Heart right ventricle (tissue), 16 donors: ENCODE measurements around the gene IGF1R. TPM values are rescaled to one million over a fixed set of nuclear protein-coding genes. Genes with fewer than 3 reads are reported as not detected.

Source experiments
- ATAC-seq, 8 donors: fragments of 200-7000 bp; cut with Tn5 transposase; one replicate each; pipeline ENCODE4 v1.9.1; 2020; ENCODE audit warnings: mild to moderate bottlenecking in 8 of 8, moderate library complexity in 8 of 8, moderate number of reproducible peaks in 1 of 8
- DNase-seq, 2 donors: peaks; one replicate each; pipeline ENCODE4 v3.0.0-alpha.2; 2020
- H3K27ac ChIP-seq, 10 donors: fragments of 200-600 bp; sonication (generic) in 2 of 10; one replicate each; pipeline versions ENCODE4 v1.5.0 to v1.8.0; 2020 to 2022; ENCODE audit warnings: mild to moderate bottlenecking in 3 of 10
- H3K27me3 ChIP-seq, 7 donors: fragments of 200-600 bp; one replicate each; pipeline ENCODE4 v1.8.0; 2021 to 2022; ENCODE audit warnings: mild to moderate bottlenecking in 2 of 7
- H3K36me3 ChIP-seq, 9 donors: fragments of 200-600 bp; sonication (generic) in 1 of 9; one replicate each; pipeline versions ENCODE4 v1.5.0 to v1.8.0; 2020 to 2022; ENCODE audit warnings: mild to moderate bottlenecking in 2 of 9
- H3K4me1 ChIP-seq, 9 donors: fragments of 200-600 bp; sonication (generic) in 1 of 9; one replicate each; pipeline versions ENCODE4 v1.5.0 to v1.8.0; 2020 to 2022; ENCODE audit warnings: mild to moderate bottlenecking in 4 of 9
- H3K4me3 ChIP-seq, 10 donors: fragments of 200-600 bp; sonication (generic) in 2 of 10; one replicate each; pipeline versions ENCODE4 v1.5.0 to v1.8.0; 2020 to 2022; ENCODE audit warnings: mild to moderate bottlenecking in 7 of 10, moderate library complexity in 2 of 10
- H3K9me3 ChIP-seq, 11 donors: fragments of 200-600 bp in 10 of 11; sonication (generic) in 2 of 11; one replicate each; pipeline versions ENCODE4 v1.5.0 to v1.8.0; 2013 to 2022; ENCODE audit warnings: mild to moderate bottlenecking in 2 of 11, control low read depth in 1 of 11, moderate library complexity in 1 of 11
- CTCF ChIP-seq, 9 donors: fragments of 200-600 bp; sonication (generic) in 2 of 9; IDR thresholded peaks; one replicate each; pipeline versions ENCODE4 v1.5.0 to v1.8.0; 2021 to 2022; ENCODE audit warnings: antibody characterized with exemption in 9 of 9, mild to moderate bottlenecking in 5 of 9, moderate library complexity in 1 of 9
- WGBS, 2 donors: extraction: QIAGEN DNeasy Blood & Tissue Kit; methylation state at CpG; one replicate each; pipeline ENCODE4 v1.1.7; 2013; ENCODE audit warnings: inconsistent platforms in 1 of 2; 5-methylcytosine and 5-hydroxymethylcytosine counted together
- intact Hi-C, 10 donors: fragments of 100-400 bp; cut with DNase I; formaldehyde crosslinking; loops; one replicate each; pipeline versions ENCODE4 v1.11.1 to v1.14.2; 2022
- polyA plus RNA-seq, 2 donors: library from polyadenylated mRNA; stranded (reverse); fragments of 200-250 nt; gene quantifications; one replicate each; pipeline ENCODE4 v1.2.3, GENCODE V29; 2013
- total RNA-seq, 10 donors: library from RNA; stranded (reverse); fragmentation: NEBNext Ultra II Directional in 3 of 10; extraction: Animal tissue kit (Norgen Biotek cat#: 25700) in 3 of 10; gene quantifications; one replicate each; pipeline versions ENCODE4 v1.2.1 to v1.2.4, GENCODE V29; 2021 to 2023
- donor health status: Arrhythmogenic right ventricular cardiomyopathy.
- donor health status: ischemic (EF 13 %, LVEDD 7.1; RV severe dilation, severe dysfunction).
- donor health status: healthy with polysubstance abuse.
- donor health status: DM: no; HTN: yes; CAD: no.
- donor health status: DM: no; HTN: no; CAD: no.
- donor health status: ischemic (EF 25% LVEDD 6.9; RV normal size, moderate dysfunction).
- donor health status: ischemic (EF 25% LVEDD 5.7; RV mildly dilated, moderate dysfunction).
- donor health status: healthy.
- donor health status: DM: yes; HTN: yes; CAD: no.
- donor health status: Ischemic cardiomyopathy.
- donor health status: ischemic (EF 35%, LVEDD 5.7; RV mildly dilated, moderate dysfunction).
- donor health status: nonischemic (EF 11% LVEDD 7.7; RV severe dilation, severe dysfunction).
- donor health status: DM: yes; HTN: yes; CAD: no.
- donor health status: PGD.
- donor health status: ischemic (EF 29% LVEDD 5.4; RV normal size, mild dysfunction).
- donor health status: nonischemic (EF 23%, LVEDD 6.1; RV moderate dilation, normal function).

The IGF1R gene
- total and polyA plus RNA-seq, 12 donors = 3.4 to 88.2 (median 45.9) TPM

- ATAC-seq (peak in 1 of 8 donors; percentile 40), DNase-seq (no peak)
- no peaks in the 10 kb centered on the region for H3K9me3 ChIP-seq
- H3K36me3 ChIP-seq = no peaks in the 10 kb centered on the region
- 45 to 46% methylated on average over 6 of the region's 6 CpGs for WGBS, 2 donors
- no peak for TF ChIP-seq CTCF (IDR thresholded peaks at IDR 0.05)
- peak overlapping the region in 3 of 10 donors; percentile 5 to 15 (median 10) for H3K4me3 ChIP-seq
- peaks cover 14 to 99% (median 82%) of the 10 kb centered on the region in 9 donors for H3K4me1 ChIP-seq
- H3K27ac ChIP-seq = peak overlapping the region; percentile 45 to 87 (median 78)
- no peaks in the 10 kb centered on the region for H3K27me3 ChIP-seq
- intact Hi-C loops = loop anchor here in 2 of 10 donors (5.0 to 10.0 kb wide), 2 partner anchors 41 to 53 kb away; no protein-coding TSS in a partner anchor
Observed at GRCh38 chr15:98671060-98672008, 23.0 kb downstream of the IGF1R start.

DNA sequence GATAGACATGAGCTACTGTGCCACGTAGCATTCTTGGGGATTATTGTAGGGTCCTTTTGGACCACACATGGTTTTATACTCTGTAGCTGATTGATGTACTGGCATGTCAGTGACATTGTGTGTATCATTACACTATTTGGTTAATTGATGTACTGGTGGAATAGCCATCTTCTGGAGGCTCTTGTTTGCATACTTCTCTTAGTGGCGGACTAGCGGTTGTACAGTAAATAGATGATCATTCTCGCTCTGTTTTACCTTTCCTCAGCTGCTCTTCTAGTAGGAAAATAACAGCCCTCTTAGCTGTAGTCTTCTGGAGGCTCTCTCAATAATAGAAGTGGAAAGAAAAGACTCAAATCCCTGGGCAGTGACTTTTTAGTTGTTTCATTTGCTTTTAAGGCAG lies 24.8 kb downstream of the IGF1R start:
- intact Hi-C loops = loop anchor here in 2 of 10 donors (5.0 to 10.0 kb wide), 2 partner anchors 39 to 52 kb away; no protein-coding TSS in a partner anchor
- no peaks in the 10 kb centered on the region for H3K36me3 ChIP-seq
- no peak for DNase-seq
- H3K9me3 ChIP-seq = no peaks in the 10 kb centered on the region
- no peak for TF ChIP-seq CTCF (IDR thresholded peaks at IDR 0.05)
- H3K4me3 ChIP-seq = no peak overlapping the region
- H3K27ac ChIP-seq = peak overlapping the region in 6 of 10 donors; percentile 62 to 87 (median 78)
- WGBS, 2 donors = 94 to 96% methylated on average over 4 of the region's 4 CpGs
- no peak for ATAC-seq
- H3K4me1 ChIP-seq = peaks cover 14 to 93% (median 74%) of the 10 kb centered on the region in 9 donors
- H3K27me3 ChIP-seq = no peaks in the 10 kb centered on the region

DNA sequence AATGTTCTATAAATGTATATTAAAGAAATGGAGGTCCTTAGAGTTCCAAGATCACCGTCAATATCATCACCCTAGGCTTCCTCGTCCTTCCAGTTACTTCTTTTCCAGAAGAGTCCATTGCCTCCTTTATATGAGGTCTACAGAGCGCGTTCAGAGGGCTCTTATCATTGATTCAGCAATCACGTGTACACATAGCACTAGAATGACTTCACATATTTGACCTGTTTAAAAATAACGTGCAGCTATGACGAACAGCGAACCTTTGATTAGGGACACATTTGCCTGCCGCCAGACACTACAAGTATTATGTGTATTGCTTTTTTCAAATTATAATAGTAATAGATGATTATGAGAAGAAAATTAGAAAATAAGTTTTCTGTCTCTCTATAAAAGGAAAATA lies 26.0 kb downstream of the IGF1R start:
- ATAC-seq (peak; percentile 67 to 92 (median 86)), DNase-seq (peak in 1 of 2 donors; percentile 43)
- Histone ChIP-seq H3K36me3 (no peaks in the 10 kb centered on the region), H3K27ac (peak overlapping the region; percentile 21 to 87 (median 64)), H3K9me3 (no peaks in the 10 kb centered on the region), H3K4me1 (peaks cover 12 to 81% (median 69%) of the 10 kb centered on the region in 9 donors), H3K4me3 (no peak overlapping the region), H3K27me3 (no peaks in the 10 kb centered on the region)
- 29 to 37% methylated on average over 9 of the region's 9 CpGs for WGBS, 2 donors
- intact Hi-C loops = loop anchor here in 2 of 10 donors (5.0 to 10.0 kb wide), 2 partner anchors 38 to 50 kb away; no protein-coding TSS in a partner anchor
- TF ChIP-seq CTCF (IDR thresholded peaks at IDR 0.05) = no peak

DNA sequence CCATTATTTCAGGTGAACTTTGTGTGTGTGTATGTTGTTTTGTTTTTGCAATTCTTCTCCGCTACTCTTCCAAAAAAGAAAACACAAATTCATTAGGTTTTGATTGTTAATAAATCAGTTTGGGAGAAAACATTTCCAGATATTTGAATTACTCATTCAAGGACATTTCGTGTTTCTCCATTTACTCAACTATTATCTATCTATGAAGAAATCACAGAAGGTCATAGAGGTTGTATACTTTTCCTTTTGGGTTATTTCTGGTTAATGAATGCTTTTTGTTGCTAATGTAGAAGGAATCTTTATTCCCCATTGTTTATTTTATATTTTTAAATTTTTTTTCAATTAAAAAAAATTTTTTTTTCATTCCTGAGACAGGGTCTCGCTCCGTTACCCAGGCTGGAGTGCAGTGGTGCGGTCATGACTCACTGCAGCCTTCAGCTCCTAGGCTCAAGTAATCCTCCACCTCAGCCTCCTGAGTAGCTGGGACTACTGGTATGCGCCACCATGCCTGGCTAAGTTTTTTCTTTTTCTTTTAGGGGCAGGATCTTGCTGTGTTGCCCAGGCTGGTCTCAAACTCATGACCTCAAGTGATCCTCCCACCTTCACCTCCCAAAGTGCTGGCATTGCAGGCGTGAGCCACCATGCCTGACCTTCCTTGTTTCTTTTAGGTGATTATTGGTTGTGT lies 28.4 kb downstream of the IGF1R start:
- H3K4me1 ChIP-seq = peaks cover 0 to 64% (median 47%) of the 10 kb centered on the region in 9 donors
- no peaks in the 10 kb centered on the region for H3K36me3 ChIP-seq
- intact Hi-C loops = loop anchor here in 1 of 10 donors (10.0 kb wide), 1 partner anchor 48 kb away; no protein-coding TSS in a partner anchor
- no peaks in the 10 kb centered on the region for H3K27me3 ChIP-seq
- peak overlapping the region in 3 of 10 donors; percentile 6 to 83 (median 44) for H3K27ac ChIP-seq
- 91 to 95% methylated on average over 7 of the region's 7 CpGs for WGBS, 2 donors
- H3K4me3 ChIP-seq = no peak overlapping the region
- no peaks in the 10 kb centered on the region for H3K9me3 ChIP-seq
- TF ChIP-seq CTCF (IDR thresholded peaks at IDR 0.05) = no peak
- ATAC-seq (no peak), DNase-seq (no peak)
